Esophagus muscularis mucosa (tissue), 4 donors: ENCODE results near the gene UBL3. TPM values are rescaled to one million over a fixed set of nuclear protein-coding genes. Genes with fewer than 3 reads are reported as not detected.
A peak's percentile ranks its signal among the peaks of the same experiment; 100 is the strongest.

Experiments used
- DNase-seq: peaks from one replicate; pipeline ENCODE4 v3.0.0-alpha.2; 2017; ENCODE audit errors: extremely low spot score
- H3K27ac ChIP-seq, 4 donors: fragments of 200-600 bp; sonication (generic); replicated peaks in 1 of 4; 1 replicate in 3 of 4; 2 replicates in 1 of 4; pipeline ENCODE4 v1.5.1; 2016 to 2019; ENCODE audit warnings: mild to moderate bottlenecking in 1 of 4
- H3K27me3 ChIP-seq, 4 donors: fragments of 200-600 bp; sonication (generic); one replicate each; pipeline versions ENCODE4 v1.5.1 to v1.6.0; 2016 to 2019
- H3K36me3 ChIP-seq, 4 donors: fragments of 200-600 bp; sonication (generic); one replicate each; pipeline ENCODE4 v1.5.1; 2016 to 2019
- H3K4me1 ChIP-seq, 4 donors: fragments of 200-600 bp; sonication (generic); one replicate each; pipeline ENCODE4 v1.5.1; 2016 to 2019
- H3K4me3 ChIP-seq, 4 donors: fragments of 200-600 bp; sonication (generic); 1 replicate in 2 of 4; 2 replicates in 2 of 4; pipeline ENCODE4 v1.5.1; 2016 to 2019; ENCODE audit warnings: mild to moderate bottlenecking in 4 of 4, moderate library complexity in 1 of 4
- H3K9me3 ChIP-seq, 4 donors: fragments of 200-600 bp; sonication (generic); 1 replicate in 3 of 4; 2 replicates in 1 of 4; pipeline ENCODE4 v1.5.1; 2016 to 2019
- CTCF ChIP-seq, 3 experiments: fragments of 200-600 bp in 2 of 3; fragments of 450-650 bp in 1 of 3; sonication (generic) in 2 of 3; IDR thresholded peaks; one replicate each; pipeline ENCODE4 v1.5.1; 2017 to 2019; ENCODE audit warnings: antibody characterized with exemption in 3 of 3, mild to moderate bottlenecking in 2 of 3, moderate library complexity in 1 of 3
- EP300 ChIP-seq: sonication (generic); formaldehyde crosslinking; IDR thresholded peaks from one replicate; pipeline ENCODE4 v1.6.1; 2017; ENCODE audit warnings: antibody characterized with exemption
- POLR2A ChIP-seq: fragments of 450-650 bp; IDR thresholded peaks from one replicate; pipeline ENCODE4 v1.6.1; 2017; ENCODE audit warnings: antibody characterized with exemption, moderate library complexity, mild to moderate bottlenecking, low read depth
- POLR2AphosphoS5 ChIP-seq, 2 donors: sonication (generic); formaldehyde crosslinking; IDR thresholded peaks; one replicate each; pipeline ENCODE4 v1.6.1; 2017; ENCODE audit warnings: antibody characterized with exemption in 2 of 2
- WGBS: methylation state at CpG from one replicate; pipeline ENCODE4 v1.1.5; 2018; 5-methylcytosine and 5-hydroxymethylcytosine counted together
- intact Hi-C: fragments of 100-400 bp; cut with DNase I; formaldehyde crosslinking; loops from one replicate; pipeline ENCODE4 v1.15.1; 2023
- total RNA-seq, 4 donors: library from RNA; depleted of rRNA; stranded (reverse); fragments of >200 nt; gene quantifications; one replicate each; pipeline versions ENCODE4 v1.1.0 to v1.2.1, GENCODE V29; 2016

Gene UBL3
- total RNA-seq, result 10 to 100 TPM; 30.2 to 44.5 (median 32.6) TPM

GRCh38 chr13:29850213-29850898 lies at the start of gene UBL3:
Gene UBL3, minus strand, starts transcription at chr13:29850617. Its CDS starts 1,079 bp downstream, at chr13:29849538.
- Histone ChIP-seq H3K36me3 (no peaks in the 10 kb centered on the region), H3K27me3 (no peaks in the 10 kb centered on the region), H3K4me1 (peaks cover 15 to 23% (median 21%) of the 10 kb centered on the region in 4 donors), H3K9me3 (no peaks in the 10 kb centered on the region), H3K4me3 (peak within 1 kb of the TSS; percentile 80 to 96 (median 84)), H3K27ac (peak within 1 kb of the TSS; percentile 96 to 99 (median 98))
- intact Hi-C loops, result loop anchor here (5.0 kb wide), 2 partner anchors 57 to 253 kb away; partner anchors contain the start of gene SLC7A1
- under 1% methylated on average over 31 of the region's 64 CpGs for WGBS
- TF ChIP-seq EP300 (no peak), POLR2A (peak; percentile 75), POLR2AphosphoS5 (IDR thresholded peaks at IDR 0.05) (peak; percentile 82 to 91), CTCF (IDR thresholded peaks at IDR 0.05) (no peak)
- DNase-seq, result peak; percentile 99

- no peaks in the 10 kb centered on the region for H3K36me3 ChIP-seq
- peaks cover 0 to under 1% (median 0%) of the 10 kb centered on the region in 4 donors for H3K4me1 ChIP-seq
- H3K27ac ChIP-seq, result no peak overlapping the region
- no peak for TF ChIP-seq POLR2AphosphoS5 (IDR thresholded peaks at IDR 0.05)
- no peak for TF ChIP-seq POLR2A
- TF ChIP-seq CTCF (IDR thresholded peaks at IDR 0.05), result no peak
- no peak for TF ChIP-seq EP300
- 68% methylated on average over 4 of the region's 4 CpGs for WGBS
- no peaks in the 10 kb centered on the region for H3K9me3 ChIP-seq
- DNase-seq, result no peak
- intact Hi-C loops, result no loop called here
- no peak overlapping the region for H3K4me3 ChIP-seq
- H3K27me3 ChIP-seq, result no peaks in the 10 kb centered on the region
Observed at GRCh38 chr13:29897102-29897501, 46.7 kb upstream of the UBL3 start.

GRCh38 chr13:29893438-29893837 lies 43.0 kb upstream of the UBL3 start:
- Histone ChIP-seq H3K27ac (no peak overlapping the region), H3K4me1 (peaks cover 0 to 2% (median under 1%) of the 10 kb centered on the region in 4 donors), H3K4me3 (no peak overlapping the region), H3K9me3 (no peaks in the 10 kb centered on the region), H3K27me3 (no peaks in the 10 kb centered on the region), H3K36me3 (no peaks in the 10 kb centered on the region)
- intact Hi-C loops, result no loop called here
- no peak for DNase-seq
- no peak for TF ChIP-seq POLR2A
- TF ChIP-seq POLR2AphosphoS5 (IDR thresholded peaks at IDR 0.05), result no peak
- TF ChIP-seq EP300, result no peak
- TF ChIP-seq CTCF (IDR thresholded peaks at IDR 0.05), result no peak

GRCh38 chr13:29892151-29892550 lies 41.7 kb upstream of the UBL3 start:
- DNase-seq, result no peak
- Histone ChIP-seq H3K27me3 (no peaks in the 10 kb centered on the region), H3K36me3 (no peaks in the 10 kb centered on the region), H3K4me3 (no peak overlapping the region), H3K4me1 (peaks cover 0 to 9% (median 5%) of the 10 kb centered on the region in 4 donors), H3K27ac (no peak overlapping the region), H3K9me3 (no peaks in the 10 kb centered on the region)
- TF ChIP-seq EP300 (no peak), CTCF (IDR thresholded peaks at IDR 0.05) (no peak), POLR2AphosphoS5 (IDR thresholded peaks at IDR 0.05) (no peak), POLR2A (no peak)
- intact Hi-C loops, result no loop called here
- 79% methylated on average over 10 of the region's 10 CpGs for WGBS

GRCh38 chr13:29889111-29889510 lies 38.7 kb upstream of the UBL3 start:
- H3K4me3 ChIP-seq, result no peak overlapping the region
- intact Hi-C loops, result no loop called here
- TF ChIP-seq POLR2A (no peak), POLR2AphosphoS5 (IDR thresholded peaks at IDR 0.05) (no peak), CTCF (IDR thresholded peaks at IDR 0.05) (no peak), EP300 (no peak)
- no peak overlapping the region for H3K27ac ChIP-seq
- H3K27me3 ChIP-seq, result no peaks in the 10 kb centered on the region
- H3K9me3 ChIP-seq, result no peaks in the 10 kb centered on the region
- no peak for DNase-seq
- WGBS, result 100% methylated on average over 3 of the region's 3 CpGs
- H3K4me1 ChIP-seq, result peaks cover 0 to 9% (median 5%) of the 10 kb centered on the region in 4 donors
- H3K36me3 ChIP-seq, result no peaks in the 10 kb centered on the region
